GM23248 (cell line): ENCODE data around the gene ACTL8. TPM values are rescaled to one million over a fixed set of nuclear protein-coding genes. Genes with fewer than 3 reads are reported as not detected.

Experiments
- DNase-seq: peaks from one replicate; pipeline ENCODE4 v3.0.0-alpha.2; 2015
- H2AFZ ChIP-seq: fragments of 200-600 bp; sonication (generic); 2 replicates; pipeline ENCODE4 v1.6.1; 2016; ENCODE audit warnings: antibody characterized with exemption
- H3F3A ChIP-seq: fragments of 200-600 bp; sonication (generic); 2 replicates; pipeline ENCODE4 v1.6.1; 2016; ENCODE audit warnings: mild to moderate bottlenecking, antibody characterized with exemption, mixed run types; ENCODE audit not compliant: insufficient read depth
- H3K27ac ChIP-seq: fragments of 200-600 bp; sonication (generic); 2 replicates; pipeline ENCODE4 v1.5.1; 2016; ENCODE audit warnings: mild to moderate bottlenecking
- H3K27me3 ChIP-seq: fragments of 200-600 bp; sonication (generic); replicated peaks from 2 replicates; pipeline ENCODE4 v1.6.1; 2016; ENCODE audit warnings: mild to moderate bottlenecking; ENCODE audit not compliant: insufficient read depth
- H3K36me3 ChIP-seq: fragments of 200-600 bp; sonication (generic); 2 replicates; pipeline ENCODE4 v1.6.1; 2016; ENCODE audit warnings: low read depth, mild to moderate bottlenecking
- H3K4me1 ChIP-seq: fragments of 200-600 bp; sonication (generic); 2 replicates; pipeline ENCODE4 v1.6.1; 2016; ENCODE audit warnings: mild to moderate bottlenecking; ENCODE audit not compliant: insufficient read depth
- H3K4me2 ChIP-seq: fragments of 200-600 bp; sonication (generic); one replicate; pipeline ENCODE4 v1.6.1; 2016; ENCODE audit warnings: mild to moderate bottlenecking; ENCODE audit not compliant: unreplicated experiment
- H3K4me3 ChIP-seq: fragments of 200-600 bp; sonication (generic); 2 replicates; pipeline ENCODE4 v1.5.1; 2016; ENCODE audit warnings: mild to moderate bottlenecking
- H3K79me2 ChIP-seq: fragments of 200-600 bp; sonication (generic); 2 replicates; pipeline ENCODE4 v1.6.1; 2016; ENCODE audit warnings: mild to moderate bottlenecking; ENCODE audit not compliant: insufficient read depth
- H3K9ac ChIP-seq: fragments of 200-600 bp; sonication (generic); 2 replicates; pipeline ENCODE4 v1.6.1; 2016; ENCODE audit warnings: mild to moderate bottlenecking
- H3K9me2 ChIP-seq: fragments of 200-600 bp; sonication (generic); 2 replicates; pipeline ENCODE4 v1.6.1; 2016; ENCODE audit warnings: mixed run types, mild to moderate bottlenecking, moderate library complexity; ENCODE audit not compliant: insufficient read depth
- H3K9me3 ChIP-seq: fragments of 200-600 bp; sonication (generic); one replicate; pipeline ENCODE4 v1.6.1; 2017; ENCODE audit warnings: low read depth
- H4K20me1 ChIP-seq: fragments of 200-600 bp; sonication (generic); 2 replicates; pipeline ENCODE4 v1.6.0; 2016; ENCODE audit not compliant: insufficient read depth
- EZH2 ChIP-seq: fragments of 200-600 bp; sonication (generic); IDR thresholded peaks from 2 replicates; pipeline ENCODE4 v1.6.1; 2018; ENCODE audit warnings: antibody characterized with exemption, mild to moderate bottlenecking; ENCODE audit not compliant: insufficient read depth, poor library complexity, severe bottlenecking
- EZH2phosphoT487 ChIP-seq: fragments of 200-600 bp; sonication (generic); IDR thresholded peaks from 2 replicates; pipeline ENCODE4 v1.6.1; 2018; ENCODE audit warnings: antibody characterized with exemption, moderate library complexity, mild to moderate bottlenecking, low read depth; ENCODE audit not compliant: insufficient read depth
- WGBS, 2 experiments: methylation state at CpG; one replicate each; pipeline ENCODE4 v1.1.6; 2015 to 2017; ENCODE audit warnings: low lambda C conversion rate in 2 of 2, low coverage in 1 of 2; ENCODE audit errors: missing lambda C conversion rate in 2 of 2; 5-methylcytosine and 5-hydroxymethylcytosine counted together
- in situ Hi-C: fragments of 300-500 bp; cut with MboI; formaldehyde crosslinking; loops from 2 replicates; pipeline ENCODE4 v1.15.0; 2020
- polyA plus RNA-seq: library from polyadenylated mRNA; unstranded; fragments of >200 nt; fragmentation: Nextera tagmentation; extraction: Ambion mirVana; gene quantifications from 2 replicates; pipeline ENCODE4 v1.2.1, GENCODE V29; 2016
- total RNA-seq: library from RNA; depleted of rRNA; stranded (reverse); fragments of >200 nt; shearing (Covaris generic); gene quantifications from 2 replicates; pipeline ENCODE4 v1.2.3, GENCODE V29; 2014

The ACTL8 gene
- total and polyA plus RNA-seq, 2 experiments from 2014 or later, result 0.11 TPM; not detected in 1

DNA sequence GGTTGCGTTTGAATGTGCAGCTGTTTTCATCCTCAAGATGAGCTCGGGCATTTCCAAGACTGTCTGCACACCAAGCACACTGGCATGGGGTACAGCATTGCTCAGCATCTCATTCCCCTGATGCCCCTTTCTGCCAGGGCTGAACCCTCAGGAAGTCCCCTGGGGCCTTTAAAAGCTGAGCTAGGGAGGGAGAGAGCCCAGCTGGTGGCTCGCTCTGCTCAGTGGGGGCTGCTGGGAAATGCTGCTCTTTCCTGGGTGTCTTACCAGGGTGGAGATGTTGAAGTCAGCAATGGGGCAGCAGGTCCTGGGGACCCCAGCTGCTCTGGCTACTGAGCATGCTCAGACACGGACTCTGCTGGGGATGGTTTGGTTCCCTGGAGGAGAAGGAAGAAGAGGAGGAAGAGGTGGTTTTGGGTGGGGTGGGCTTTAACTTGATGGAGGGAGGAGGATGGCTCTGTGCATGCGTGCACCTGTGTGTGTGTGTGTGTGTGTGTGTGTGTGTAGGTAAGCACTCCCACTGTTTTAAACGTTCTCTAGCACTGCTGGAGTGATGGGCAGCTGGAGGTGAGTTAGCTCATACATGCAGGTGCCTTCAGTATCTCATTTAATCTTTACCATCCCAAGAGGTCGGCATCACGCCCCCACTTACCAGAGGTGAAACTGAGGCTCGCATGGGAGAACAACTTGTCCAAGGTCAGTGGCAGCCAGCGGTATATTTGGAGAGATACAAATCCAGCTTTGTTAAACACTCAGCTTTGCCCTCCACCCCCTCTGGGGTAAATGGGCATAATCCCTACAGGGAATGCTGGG lies 40.9 kb downstream of the ACTL8 start:
- H3K4me1 ChIP-seq, result peaks cover 4% of the 10 kb centered on the region
- DNase-seq, result no peak
- no peak overlapping the region for H3K4me2 ChIP-seq
- H3F3A ChIP-seq, result no peaks in the 10 kb centered on the region
- no peak overlapping the region for H3K9ac ChIP-seq
- no peaks in the 10 kb centered on the region for H3K27me3 ChIP-seq
- no peaks in the 10 kb centered on the region for H4K20me1 ChIP-seq
- H3K27ac ChIP-seq, result no peak overlapping the region
- H3K4me3 ChIP-seq, result no peak overlapping the region
- no peaks in the 10 kb centered on the region for H3K79me2 ChIP-seq
- TF ChIP-seq EZH2 (no peak), EZH2phosphoT487 (no peak)
- in situ Hi-C loops, result no loop called here
- WGBS, 2 experiments, result 45 to 49% methylated on average over 9 to 10 of the region's 10 CpGs
- H3K9me2 ChIP-seq, result no peaks in the 10 kb centered on the region
- H3K36me3 ChIP-seq, result no peaks in the 10 kb centered on the region
- H3K9me3 ChIP-seq, result no peaks in the 10 kb centered on the region
- no peak overlapping the region for H2AFZ ChIP-seq

DNA sequence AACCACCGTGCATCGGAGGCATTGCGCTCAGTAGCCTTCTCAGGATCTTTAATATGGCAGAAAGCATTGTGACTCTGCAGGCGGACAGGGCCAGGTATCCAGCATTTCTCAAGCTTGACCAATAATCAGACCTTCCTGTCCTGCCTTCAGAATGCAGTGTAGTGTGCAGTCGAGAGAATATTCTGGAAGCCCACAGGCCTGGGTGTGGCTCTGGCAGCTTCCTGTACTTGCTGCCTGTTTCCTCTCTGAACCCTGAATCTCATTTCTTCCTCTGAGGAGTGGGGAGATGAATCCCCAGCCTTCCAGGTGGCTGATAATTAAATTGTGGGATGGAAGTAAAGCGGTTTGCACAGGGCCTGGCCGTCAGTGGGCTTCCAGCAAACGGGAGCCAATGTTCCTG lies 42.3 kb downstream of the ACTL8 start:
- TF ChIP-seq EZH2, result no peak
- no peak for TF ChIP-seq EZH2phosphoT487

DNA sequence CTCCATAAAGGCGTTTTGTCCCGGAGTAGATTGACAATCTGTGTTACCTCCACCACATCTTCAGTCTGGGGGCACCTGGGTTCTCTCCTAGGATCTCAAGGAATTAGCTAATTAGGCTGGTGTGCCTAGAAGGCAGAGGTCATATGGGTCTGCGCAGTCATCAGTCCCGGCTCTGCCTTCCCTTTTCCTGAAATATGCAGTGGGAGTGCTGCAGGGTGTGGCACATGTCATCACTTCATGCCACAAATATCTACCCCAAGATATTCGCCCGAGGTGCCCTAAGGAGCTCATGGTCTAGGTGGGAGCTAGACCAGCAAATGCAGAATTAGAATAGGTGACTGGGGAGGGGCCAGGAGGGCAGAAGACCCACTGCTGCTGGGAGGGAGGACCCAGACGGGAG lies 42.9 kb downstream of the ACTL8 start:
- 65% methylated on average over 7 of the region's 7 CpGs for WGBS, 2 experiments
- in situ Hi-C loops, result no loop called here
- H3K4me2 ChIP-seq, result no peak overlapping the region

More for the DNA sequence above, 42.3 kb downstream of the ACTL8 start:
- no peaks in the 10 kb centered on the region for H3F3A ChIP-seq
- no peaks in the 10 kb centered on the region for H3K79me2 ChIP-seq
- H3K36me3 ChIP-seq, result no peaks in the 10 kb centered on the region
- H3K9me3 ChIP-seq, result no peaks in the 10 kb centered on the region
- 53 to 60% methylated on average over 8 of the region's 8 CpGs for WGBS, 2 experiments
- H3K4me2 ChIP-seq, result no peak overlapping the region
- H3K4me1 ChIP-seq, result peaks cover 13% of the 10 kb centered on the region
- H3K9me2 ChIP-seq, result no peaks in the 10 kb centered on the region
- H2AFZ ChIP-seq, result no peak overlapping the region
- H3K9ac ChIP-seq, result no peak overlapping the region
- no peaks in the 10 kb centered on the region for H3K27me3 ChIP-seq
- H4K20me1 ChIP-seq, result no peaks in the 10 kb centered on the region
- H3K4me3 ChIP-seq, result no peak overlapping the region
- DNase-seq, result no peak
- H3K27ac ChIP-seq, result no peak overlapping the region
- in situ Hi-C loops, result no loop called here

DNA sequence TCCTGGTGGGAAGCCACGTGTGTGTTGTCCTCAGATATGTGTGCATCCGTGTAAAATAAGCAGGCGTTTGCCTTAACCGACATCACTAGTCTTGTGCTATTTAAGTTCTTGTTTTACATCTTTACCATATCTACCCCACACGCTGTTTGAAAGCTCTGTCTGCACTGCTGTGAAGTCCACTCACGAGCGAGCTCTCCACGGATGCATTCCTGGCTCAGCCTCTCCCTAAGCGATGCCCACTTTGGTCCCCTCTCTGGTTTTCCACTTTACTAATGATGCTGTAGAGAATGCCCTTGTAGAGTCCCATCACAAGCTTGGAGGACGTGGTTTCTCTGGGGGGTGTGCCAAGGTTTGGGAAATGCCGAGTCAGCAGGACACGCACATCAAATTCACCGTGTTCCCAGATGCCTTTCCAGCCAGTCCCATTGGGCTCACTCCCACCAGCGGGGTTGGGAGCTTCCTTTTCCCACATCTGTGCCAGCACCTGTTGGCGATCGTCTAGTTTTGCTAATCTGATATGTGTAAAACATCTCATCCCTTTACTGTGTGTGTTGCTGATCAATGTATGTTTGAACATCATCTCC lies 43.8 kb downstream of the ACTL8 start:
- Histone ChIP-seq H3K9me2 (no peaks in the 10 kb centered on the region), H3K27ac (no peak overlapping the region), H3F3A (no peaks in the 10 kb centered on the region), H4K20me1 (no peaks in the 10 kb centered on the region), H3K4me1 (peaks cover 13% of the 10 kb centered on the region), H3K9me3 (no peaks in the 10 kb centered on the region), H3K9ac (no peak overlapping the region), H3K4me3 (no peak overlapping the region), H3K4me2 (no peak overlapping the region), H3K27me3 (no peaks in the 10 kb centered on the region), H3K79me2 (no peaks in the 10 kb centered on the region), H2AFZ (no peak overlapping the region), H3K36me3 (no peaks in the 10 kb centered on the region)
- DNase-seq, result no peak
- WGBS, 2 experiments, result 69% methylated on average over 16 of the region's 16 CpGs
- in situ Hi-C loops, result no loop called here
- no peak for TF ChIP-seq EZH2
- no peak for TF ChIP-seq EZH2phosphoT487

More for the DNA sequence above, 42.9 kb downstream of the ACTL8 start:
- Histone ChIP-seq H3K36me3 (no peaks in the 10 kb centered on the region), H3K9ac (no peak overlapping the region), H3K9me3 (no peaks in the 10 kb centered on the region), H3K9me2 (no peaks in the 10 kb centered on the region), H4K20me1 (no peaks in the 10 kb centered on the region), H3F3A (no peaks in the 10 kb centered on the region), H3K27me3 (no peaks in the 10 kb centered on the region), H3K4me1 (peaks cover 13% of the 10 kb centered on the region), H2AFZ (no peak overlapping the region), H3K4me3 (no peak overlapping the region), H3K27ac (no peak overlapping the region), H3K79me2 (no peaks in the 10 kb centered on the region)
- DNase-seq, result no peak
- TF ChIP-seq EZH2, result no peak
- no peak for TF ChIP-seq EZH2phosphoT487
